SK-N-SH (cell line): ENCODE results near the gene FASTK. TPM values are rescaled to one million over a fixed set of nuclear protein-coding genes. Genes with fewer than 3 reads are reported as not detected.

Experiments used
- CTCF ChIA-PET: fragments of 300-600, 350-600 bp; formaldehyde crosslinking; extraction: SDS; loops from one replicate; lab custom pipeline; 2021; lab: Yijun Ruan, JAX
- POLR2A ChIA-PET: fragments of 350-600 bp; sonication (Branson Sonifier 250); formaldehyde crosslinking; extraction: SDS; loops from one replicate; lab custom pipeline; 2020; ENCODE audit warnings: antibody characterized with exemption, inconsistent platforms; lab: Yijun Ruan, JAX
- DNase-seq: peaks from one replicate; pipeline ENCODE4 v3.0.0; 2012
- H2AFZ ChIP-seq: fragments of 200-600 bp; sonication (generic); 2 replicates; pipeline ENCODE4 v1.8.1; 2016; ENCODE audit warnings: antibody characterized with exemption, mild to moderate bottlenecking, low read depth
- H3F3A ChIP-seq: fragments of 200-600 bp; sonication (generic); replicated peaks from 2 replicates; pipeline ENCODE3; 2016; ENCODE audit warnings: antibody characterized with exemption, mild to moderate bottlenecking; ENCODE audit not compliant: insufficient read depth
- H3K27ac ChIP-seq, 2 experiments: fragments of 200-500 bp in 1 of 2; fragments of 200-600 bp in 1 of 2; sonication (Bioruptor generic) in 1 of 2; sonication (generic), shearing (Covaris generic) in 1 of 2; 2 replicates each; pipeline versions ENCODE4 v1.5.1 to v1.6.1; 2014 to 2016; ENCODE audit warnings: low read depth in 2 of 2, inconsistent platforms in 1 of 2, low read length in 1 of 2, mild to moderate bottlenecking in 1 of 2, mixed read lengths in 1 of 2
- H3K27me3 ChIP-seq: fragments of 200-600 bp; sonication (generic), shearing (Covaris generic); 2 replicates; pipeline ENCODE4 v1.6.1; 2016; ENCODE audit warnings: mixed run types; ENCODE audit not compliant: insufficient read depth
- H3K36me3 ChIP-seq, 2 experiments: fragments of 200-500 bp in 1 of 2; fragments of 200-600 bp in 1 of 2; sonication (Bioruptor generic) in 1 of 2; sonication (generic) in 1 of 2; replicated peaks in 1 of 2; 2 replicates each; pipeline versions ENCODE3 to v1.5.1; 2014 to 2016; ENCODE audit warnings: low read length in 1 of 2, mild to moderate bottlenecking in 1 of 2; ENCODE audit not compliant: insufficient read depth in 2 of 2, control insufficient read depth in 1 of 2
- H3K4me1 ChIP-seq, 2 experiments: fragments of 200-500 bp in 1 of 2; fragments of 200-600 bp in 1 of 2; sonication (Bioruptor generic) in 1 of 2; sonication (generic), shearing (Covaris generic) in 1 of 2; 2 replicates each; pipeline versions ENCODE4 v1.5.1 to v1.6.1; 2014 to 2016; ENCODE audit warnings: low read depth in 1 of 2, low read length in 1 of 2, mixed run types in 1 of 2; ENCODE audit not compliant: insufficient read depth in 2 of 2, control insufficient read depth in 1 of 2
- H3K4me2 ChIP-seq: fragments of 200-600 bp; sonication (generic), shearing (Covaris generic); 2 replicates; pipeline ENCODE4 v1.6.1; 2017; ENCODE audit warnings: mixed run types
- H3K4me3 ChIP-seq, 2 experiments: fragments of 200-500 bp in 1 of 2; fragments of 200-600 bp in 1 of 2; sonication (Bioruptor generic) in 1 of 2; sonication (generic), shearing (Covaris generic) in 1 of 2; 2 replicates each; pipeline versions ENCODE4 v1.5.1 to v1.8.1; 2014 to 2016; ENCODE audit warnings: low read depth in 2 of 2, inconsistent platforms in 1 of 2, low read length in 1 of 2, mild to moderate bottlenecking in 1 of 2, mixed read lengths in 1 of 2, moderate library complexity in 1 of 2
- H3K79me2 ChIP-seq: fragments of 200-600 bp; sonication (generic); 2 replicates; pipeline ENCODE4 v1.8.1; 2017; ENCODE audit warnings: mild to moderate bottlenecking; ENCODE audit not compliant: insufficient read depth
- H3K9ac ChIP-seq: fragments of 200-600 bp; sonication (generic); 2 replicates; pipeline ENCODE4 v1.6.1; 2017; ENCODE audit warnings: mixed run types
- H3K9me2 ChIP-seq: fragments of 200-600 bp; sonication (generic); 2 replicates; pipeline ENCODE4 v1.6.1; 2017; ENCODE audit warnings: mixed run types
- H3K9me3 ChIP-seq: fragments of 200-600 bp; sonication (generic); 2 replicates; pipeline ENCODE4 v1.6.1; 2017; ENCODE audit warnings: mixed run types, mild to moderate bottlenecking, moderate library complexity
- H4K20me1 ChIP-seq: fragments of 200-600 bp; sonication (generic); 2 replicates; pipeline ENCODE4 v1.6.1; 2017; ENCODE audit warnings: mild to moderate bottlenecking, mixed run types; ENCODE audit not compliant: insufficient read depth
- EP300 ChIP-seq, 2 experiments: IDR thresholded peaks; 2 replicates each; pipeline versions ENCODE4 v1.4.0 to v1.6.1; 2012; ENCODE audit warnings: borderline replicate concordance in 1 of 2, low read depth in 1 of 2, low read length in 1 of 2
- GATA2 ChIP-seq: sonication (generic); formaldehyde crosslinking; IDR thresholded peaks from 2 replicates; pipeline ENCODE4 v1.5.0; 2020; ENCODE audit warnings: mild to moderate bottlenecking, missing genetic modification reagents
- JUND ChIP-seq: IDR thresholded peaks from 2 replicates; pipeline ENCODE4 v1.4.0; 2012
- NFIC ChIP-seq: IDR thresholded peaks from 2 replicates; pipeline ENCODE4 v1.4.0; 2012; ENCODE audit warnings: borderline replicate concordance
- POLR2AphosphoS5 ChIP-seq: IDR thresholded peaks from 2 replicates; pipeline ENCODE4 v1.6.1; 2012; ENCODE audit warnings: low read depth, low read length
- REST ChIP-seq: IDR thresholded peaks from 2 replicates; pipeline ENCODE4 v1.6.1; 2012; ENCODE audit warnings: mild to moderate bottlenecking, low read depth, low read length, moderate library complexity
- RFX5 ChIP-seq: IDR thresholded peaks from 2 replicates; pipeline ENCODE4 v1.6.1; 2012; ENCODE audit warnings: mild to moderate bottlenecking, improper control_type of control experiment, low read length
- SIN3A ChIP-seq: IDR thresholded peaks from 2 replicates; pipeline ENCODE4 v1.6.1; 2012; ENCODE audit warnings: low read depth, mild to moderate bottlenecking, low read length, moderate library complexity, borderline replicate concordance
- TCF12 ChIP-seq: IDR thresholded peaks from 2 replicates; pipeline ENCODE4 v1.4.0; 2012
- TEAD4 ChIP-seq: IDR thresholded peaks from 2 replicates; pipeline ENCODE4 v1.4.0; 2012; ENCODE audit warnings: mild to moderate bottlenecking, borderline replicate concordance; ENCODE audit not compliant: insufficient read depth
- USF1 ChIP-seq: IDR thresholded peaks from 2 replicates; pipeline ENCODE4 v1.4.0; 2012; ENCODE audit warnings: low read depth, borderline replicate concordance
- WGBS: methylation state at CpG from one replicate; pipeline ENCODE4 v1.1.6; 2017; ENCODE audit warnings: low lambda C conversion rate; 5-methylcytosine and 5-hydroxymethylcytosine counted together
- polyA plus RNA-seq, 3 experiments: library from polyadenylated mRNA; depleted of rRNA; stranded (reverse); fragments of >200 nt; gene quantifications; 2 replicates each; pipeline ENCODE4 v1.2.3, GENCODE V29; 2012
- TF ChIP-seq, protein P1 (sequence below): fragments of 150-350 bp; IDR thresholded peaks from 2 replicates; pipeline ENCODE4 v1.6.1; 2017; ENCODE audit warnings: antibody characterized with exemption, low read length, low read depth, borderline replicate concordance
- TF ChIP-seq, protein P2 (sequence below): IDR thresholded peaks from 2 replicates; pipeline ENCODE4; 2012

The FASTK gene
- polyA plus RNA-seq, 1 of the 3 experiments (the other 2 are of a cell fraction): 125 TPM

GRCh38 chr7:151119055-151119415 lies 38.4 kb upstream of the FASTK start:
- H2AFZ ChIP-seq: no peak overlapping the region
- no peaks in the 10 kb centered on the region for H3K9me2 ChIP-seq
- H3F3A ChIP-seq: peaks cover 8% of the 10 kb centered on the region
- H3K4me2 ChIP-seq: no peak overlapping the region
- H3K36me3 ChIP-seq: peaks cover 17 to 59% of the 10 kb centered on the region in 2 experiments
- H3K9ac ChIP-seq: no peak overlapping the region
- no peak for DNase-seq
- no peaks in the 10 kb centered on the region for H3K27me3 ChIP-seq
- 89% methylated on average over 9 of the region's 13 CpGs for WGBS
- peaks cover 12 to 16% of the 10 kb centered on the region in 2 experiments for H3K4me1 ChIP-seq
- H4K20me1 ChIP-seq: peaks cover 32% of the 10 kb centered on the region
- H3K9me3 ChIP-seq: no peaks in the 10 kb centered on the region
- ChIA-PET POLR2A (no interaction called here), CTCF (interaction anchor here (1.0 to 18.0 kb wide), 11 partner anchors 9 to 192 kb away, joined by 3 to 243 read pairs (median 5); partner anchors contain the start of genes AGAP3 and GBX1)
- H3K27ac ChIP-seq: no peak overlapping the region
- peaks cover 34% of the 10 kb centered on the region for H3K79me2 ChIP-seq
- no peak overlapping the region for H3K4me3 ChIP-seq
- TF ChIP-seq, protein P1, sequence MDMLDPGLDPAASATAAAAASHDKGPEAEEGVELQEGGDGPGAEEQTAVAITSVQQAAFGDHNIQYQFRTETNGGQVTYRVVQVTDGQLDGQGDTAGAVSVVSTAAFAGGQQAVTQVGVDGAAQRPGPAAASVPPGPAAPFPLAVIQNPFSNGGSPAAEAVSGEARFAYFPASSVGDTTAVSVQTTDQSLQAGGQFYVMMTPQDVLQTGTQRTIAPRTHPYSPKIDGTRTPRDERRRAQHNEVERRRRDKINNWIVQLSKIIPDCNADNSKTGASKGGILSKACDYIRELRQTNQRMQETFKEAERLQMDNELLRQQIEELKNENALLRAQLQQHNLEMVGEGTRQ: no peak
- TF ChIP-seq, protein P2, sequence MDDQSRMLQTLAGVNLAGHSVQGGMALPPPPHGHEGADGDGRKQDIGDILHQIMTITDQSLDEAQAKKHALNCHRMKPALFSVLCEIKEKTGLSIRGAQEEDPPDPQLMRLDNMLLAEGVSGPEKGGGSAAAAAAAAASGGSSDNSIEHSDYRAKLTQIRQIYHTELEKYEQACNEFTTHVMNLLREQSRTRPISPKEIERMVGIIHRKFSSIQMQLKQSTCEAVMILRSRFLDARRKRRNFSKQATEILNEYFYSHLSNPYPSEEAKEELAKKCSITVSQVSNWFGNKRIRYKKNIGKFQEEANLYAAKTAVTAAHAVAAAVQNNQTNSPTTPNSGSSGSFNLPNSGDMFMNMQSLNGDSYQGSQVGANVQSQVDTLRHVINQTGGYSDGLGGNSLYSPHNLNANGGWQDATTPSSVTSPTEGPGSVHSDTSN: no peak
- TF ChIP-seq RFX5: no peak
- TF ChIP-seq USF1: no peak
- no peak for TF ChIP-seq NFIC
- no peak for TF ChIP-seq TCF12
- TF ChIP-seq POLR2AphosphoS5: no peak
- TF ChIP-seq JUND: no peak

DNA sequence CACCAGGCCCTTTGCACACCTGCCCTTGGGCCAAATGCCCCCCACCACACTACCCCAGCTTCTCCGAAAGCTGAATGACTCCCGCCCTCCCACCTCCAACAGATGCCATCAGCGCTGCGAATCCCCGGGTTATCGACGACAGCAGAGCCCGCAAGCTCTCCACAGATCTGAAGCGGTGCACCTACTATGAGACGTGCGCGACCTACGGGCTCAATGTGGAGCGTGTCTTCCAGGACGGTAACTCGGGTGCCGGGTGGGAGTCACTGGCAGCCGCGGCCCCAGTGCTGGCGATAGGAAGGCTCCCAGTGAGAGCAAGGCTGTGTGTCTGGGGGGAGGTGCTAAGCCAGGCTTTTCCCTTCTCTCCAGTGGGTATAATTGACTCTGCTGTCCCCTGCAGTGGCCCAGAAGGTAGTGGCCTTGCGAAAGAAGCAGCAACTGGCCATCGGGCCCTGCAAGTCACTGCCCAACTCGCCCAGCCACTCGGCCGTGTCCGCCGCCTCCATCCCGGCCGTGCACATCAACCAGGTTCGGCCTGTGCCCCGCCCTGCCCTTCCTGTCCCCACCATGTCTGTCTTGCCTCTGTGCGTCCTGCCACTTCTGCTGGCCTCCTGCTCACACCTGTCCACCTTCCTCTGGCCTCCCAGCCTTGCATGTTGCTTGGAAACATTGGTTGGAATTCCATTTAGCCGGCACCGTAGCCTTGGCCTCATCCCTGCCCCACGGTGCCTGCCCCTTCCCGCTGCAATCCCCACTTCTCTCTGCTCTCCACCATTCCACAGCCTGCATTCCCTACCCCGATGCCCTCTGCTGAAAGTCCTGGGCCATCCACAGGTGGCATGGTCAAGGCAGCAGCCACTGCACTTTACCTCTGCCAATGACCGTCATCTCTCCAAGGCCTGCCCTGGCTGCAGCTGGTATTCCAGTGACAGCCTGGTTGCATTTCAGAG lies 37.8 kb upstream of the FASTK start:
- 97% methylated on average over 35 of the region's 38 CpGs for WGBS
- ChIA-PET POLR2A (no interaction called here), CTCF (interaction anchor here (0.8 to 18.7 kb wide), 9 partner anchors 8 to 58 kb away, joined by 3 to 474 read pairs (median 10); partner anchors contain the start of genes AGAP3, FASTK, GBX1 and TMUB1)
- H4K20me1 ChIP-seq: peaks cover 39% of the 10 kb centered on the region
- peaks cover 18 to 22% of the 10 kb centered on the region in 2 experiments for H3K4me1 ChIP-seq
- peaks cover 15 to 54% of the 10 kb centered on the region in 2 experiments for H3K36me3 ChIP-seq
- TF ChIP-seq REST (no peak), TEAD4 (no peak), NFIC (no peak), GATA2 (CRISPR knock-in tag) (no peak), EP300 (IDR thresholded peaks at IDR 0.05; ENCODE audit: borderline replicate concordance in 1 of 2, low read depth in 1 of 2, low read length in 1 of 2) (no peak), SIN3A (no peak)
- TF ChIP-seq, protein P2: no peak
- H2AFZ ChIP-seq: no peak overlapping the region
- no peaks in the 10 kb centered on the region for H3K9me3 ChIP-seq
- peaks cover 14% of the 10 kb centered on the region for H3F3A ChIP-seq
- no peak for DNase-seq
- no peak overlapping the region for H3K9ac ChIP-seq
- H3K4me3 ChIP-seq: no peak overlapping the region
- H3K4me2 ChIP-seq: no peak overlapping the region
- no peaks in the 10 kb centered on the region for H3K27me3 ChIP-seq
- no peak overlapping the region for H3K27ac ChIP-seq
- no peaks in the 10 kb centered on the region for H3K9me2 ChIP-seq
- H3K79me2 ChIP-seq: peaks cover 33% of the 10 kb centered on the region
